ENCODE measurements around the gene APEH. TPM values are rescaled to one million over a fixed set of nuclear protein-coding genes. Genes with fewer than 3 reads are reported as not detected.

The APEH gene
- total RNA-seq, 2 donors from 2014 or later, result 58.7 to 67.7 TPM

GRCh38 chr3:49723296-49723627 is 49.1 kb downstream of the APEH start:
- H3K27me3 ChIP-seq, result no peaks in the 10 kb centered on the region
- TF ChIP-seq CTCF (IDR thresholded peaks at IDR 0.05), result no peak
- TF ChIP-seq POLR2A (IDR thresholded peaks at IDR 0.05), result peak in 2 of 3 donors; percentile 77 to 83
- H3K36me3 ChIP-seq (replicated peaks in 1 of 2; ENCODE audit: insufficient read depth in 1 of 2, low read depth in 2 of 2), result peaks cover 0 to 8% of the 10 kb centered on the region in 2 donors
- H3K4me3 ChIP-seq, result peak overlapping the region; percentile 80 to 91
- peaks cover 68% of the 10 kb centered on the region for H3K4me1 ChIP-seq
- peak; percentile 84 to 89 (median 86) for DNase-seq
- WGBS, 2 donors, result 0 to 1% methylated on average over 16 to 20 of the region's 20 CpGs
- H3K27ac ChIP-seq, result peak overlapping the region; percentile 88 to 99 (median 98)
- intact Hi-C loops (cut with DNase I), result no loop called here
- ATAC-seq, result peak; percentile 57
- no peaks in the 10 kb centered on the region for H3K9me3 ChIP-seq

GRCh38 chr3:49723628-49724551 is 49.7 kb downstream of the APEH start, which contains the start of gene GMPPB:
TSS of gene GMPPB (minus strand) at chr3:49723951. CDS start at chr3:49723726, 225 bp downstream.
- H3K36me3 ChIP-seq (replicated peaks in 1 of 2; ENCODE audit: insufficient read depth in 1 of 2, low read depth in 2 of 2), result peaks cover 0 to 8% of the 10 kb centered on the region in 2 donors

GRCh38 chr3:49724586-49724985 is 50.4 kb downstream of the APEH start:
- intact Hi-C loops (cut with DNase I), result no loop called here
- 19 to 27% methylated on average over 5 to 6 of the region's 6 CpGs for WGBS, 2 donors
- H3K36me3 ChIP-seq (replicated peaks in 1 of 2; ENCODE audit: insufficient read depth in 1 of 2, low read depth in 2 of 2), result peaks cover 0 to 8% of the 10 kb centered on the region in 2 donors

More at GRCh38 chr3:49723628-49724551, 49.7 kb downstream of the APEH start, which contains the start of gene GMPPB:
- intact Hi-C loops (cut with DNase I), result no loop called here
- peak; percentile 81 to 89 (median 87) for TF ChIP-seq POLR2A (IDR thresholded peaks at IDR 0.05)
- TF ChIP-seq CTCF (IDR thresholded peaks at IDR 0.05), result no peak
- ATAC-seq, result peak; percentile 90
- peak within 1 kb of the TSS; percentile 80 to 91 for H3K4me3 ChIP-seq
- 0 to 1% methylated on average over 1 to 102 of the region's 102 CpGs for WGBS, 2 donors
- H3K4me1 ChIP-seq, result peaks cover 63% of the 10 kb centered on the region
- peak within 1 kb of the TSS; percentile 88 to 99 (median 98) for H3K27ac ChIP-seq
- DNase-seq, result peak; percentile 98 to 99 (median 98)
- no peaks in the 10 kb centered on the region for H3K9me3 ChIP-seq
- H3K27me3 ChIP-seq, result no peaks in the 10 kb centered on the region

GRCh38 chr3:49725906-49726681 is 51.9 kb downstream of the APEH start:
- ATAC-seq, result no peak
- Histone ChIP-seq H3K9me3 (no peaks in the 10 kb centered on the region), H3K4me1 (peaks cover 41% of the 10 kb centered on the region), H3K27ac (peak overlapping the region in 2 of 4 donors; percentile 97 to 99), H3K36me3 (replicated peaks in 1 of 2; ENCODE audit: insufficient read depth in 1 of 2, low read depth in 2 of 2) (peaks cover 0 to 6% of the 10 kb centered on the region in 2 donors), H3K27me3 (no peaks in the 10 kb centered on the region), H3K4me3 (no peak overlapping the region)
- TF ChIP-seq POLR2A (IDR thresholded peaks at IDR 0.05), result no peak
- WGBS, 2 donors, result 63 to 83% methylated on average over 4 to 11 of the region's 11 CpGs
- intact Hi-C loops (cut with DNase I), result no loop called here
- DNase-seq, result peak in 1 of 4 donors; percentile 38

More at GRCh38 chr3:49724586-49724985, 50.4 kb downstream of the APEH start:
- H3K27ac ChIP-seq, result peak overlapping the region; percentile 88 to 99 (median 94)
- no peaks in the 10 kb centered on the region for H3K27me3 ChIP-seq
- TF ChIP-seq POLR2A (IDR thresholded peaks at IDR 0.05) (no peak), CTCF (IDR thresholded peaks at IDR 0.05) (no peak)
- H3K4me3 ChIP-seq, result no peak overlapping the region
- H3K9me3 ChIP-seq, result no peaks in the 10 kb centered on the region
- peaks cover 56% of the 10 kb centered on the region for H3K4me1 ChIP-seq
- DNase-seq (peak in 1 of 4 donors; percentile 47), ATAC-seq (no peak)

Data from body of pancreas (tissue), 4 donors.